SK-N-SH (cell line): ENCODE data around the gene TMEM89. TPM values are rescaled to one million over a fixed set of nuclear protein-coding genes. Genes with fewer than 3 reads are reported as not detected.
A peak's percentile ranks its signal among the peaks of the same experiment; 100 is the strongest.

Source experiments
- ELF1 ChIP-seq: IDR thresholded peaks from 2 replicates; pipeline ENCODE4 v1.4.0; 2012
- EP300 ChIP-seq, 2 experiments: IDR thresholded peaks; 2 replicates each; pipeline versions ENCODE4 v1.4.0 to v1.6.1; 2012; ENCODE audit warnings: borderline replicate concordance in 1 of 2, low read depth in 1 of 2, low read length in 1 of 2
- EZH2phosphoT487 ChIP-seq: fragments of 200-600 bp; sonication (generic); IDR thresholded peaks from 2 replicates; pipeline ENCODE4 v1.6.1; 2017; ENCODE audit warnings: low read depth, mixed run types, mild to moderate bottlenecking, antibody characterized with exemption, moderate library complexity, borderline replicate concordance
- FOSL2 ChIP-seq: IDR thresholded peaks from 2 replicates; pipeline ENCODE4 v1.4.0; 2012; ENCODE audit warnings: low read depth, mild to moderate bottlenecking, moderate library complexity, borderline replicate concordance
- FOXJ3 ChIP-seq: sonication (generic); formaldehyde crosslinking; IDR thresholded peaks from 2 replicates; pipeline ENCODE4 v1.5.1; 2020; ENCODE audit warnings: mild to moderate bottlenecking, missing genetic modification reagents
- GABPA ChIP-seq: IDR thresholded peaks from 2 replicates; pipeline ENCODE4 v1.4.0; 2012; ENCODE audit warnings: low read depth, mild to moderate bottlenecking
- NRF1 ChIP-seq: IDR thresholded peaks from 2 replicates; pipeline ENCODE4 v1.6.1; 2012; ENCODE audit warnings: low read depth, mild to moderate bottlenecking, low read length
- POLR2AphosphoS5 ChIP-seq: IDR thresholded peaks from 2 replicates; pipeline ENCODE4 v1.6.1; 2012; ENCODE audit warnings: low read depth, low read length
- RAD21 ChIP-seq: IDR thresholded peaks from 2 replicates; pipeline ENCODE4 v1.6.1; 2012; ENCODE audit warnings: mild to moderate bottlenecking, low read length
- RCOR1 ChIP-seq: fragments of 150-350 bp; IDR thresholded peaks from 2 replicates; pipeline ENCODE4 v1.6.1; 2017; ENCODE audit warnings: antibody characterized with exemption, low read length
- REST ChIP-seq: IDR thresholded peaks from 2 replicates; pipeline ENCODE4 v1.6.1; 2012; ENCODE audit warnings: mild to moderate bottlenecking, low read depth, low read length, moderate library complexity
- RFX5 ChIP-seq: IDR thresholded peaks from 2 replicates; pipeline ENCODE4 v1.6.1; 2012; ENCODE audit warnings: mild to moderate bottlenecking, improper control_type of control experiment, low read length
- SIN3A ChIP-seq: IDR thresholded peaks from 2 replicates; pipeline ENCODE4 v1.6.1; 2012; ENCODE audit warnings: low read depth, mild to moderate bottlenecking, low read length, moderate library complexity, borderline replicate concordance
- SMC3 ChIP-seq: IDR thresholded peaks from 2 replicates; pipeline ENCODE4 v1.6.1; 2012; ENCODE audit warnings: low read depth, low read length, improper control_type of control experiment
- TEAD4 ChIP-seq: IDR thresholded peaks from 2 replicates; pipeline ENCODE4 v1.4.0; 2012; ENCODE audit warnings: mild to moderate bottlenecking, borderline replicate concordance; ENCODE audit not compliant: insufficient read depth
- polyA plus RNA-seq, 3 experiments: library from polyadenylated mRNA; depleted of rRNA; stranded (reverse); fragments of >200 nt; gene quantifications; 2 replicates each; pipeline ENCODE4 v1.2.3, GENCODE V29; 2012
- TF ChIP-seq, protein P1 (sequence below): fragments of 200-600 bp; sonication (generic); IDR thresholded peaks from 2 replicates; pipeline ENCODE4 v1.6.1; 2017; ENCODE audit warnings: antibody characterized with exemption, mild to moderate bottlenecking, moderate library complexity

The TMEM89 gene
- polyA plus RNA-seq, 1 of the 3 experiments (the other 2 are of a cell fraction), result not detected

DNA sequence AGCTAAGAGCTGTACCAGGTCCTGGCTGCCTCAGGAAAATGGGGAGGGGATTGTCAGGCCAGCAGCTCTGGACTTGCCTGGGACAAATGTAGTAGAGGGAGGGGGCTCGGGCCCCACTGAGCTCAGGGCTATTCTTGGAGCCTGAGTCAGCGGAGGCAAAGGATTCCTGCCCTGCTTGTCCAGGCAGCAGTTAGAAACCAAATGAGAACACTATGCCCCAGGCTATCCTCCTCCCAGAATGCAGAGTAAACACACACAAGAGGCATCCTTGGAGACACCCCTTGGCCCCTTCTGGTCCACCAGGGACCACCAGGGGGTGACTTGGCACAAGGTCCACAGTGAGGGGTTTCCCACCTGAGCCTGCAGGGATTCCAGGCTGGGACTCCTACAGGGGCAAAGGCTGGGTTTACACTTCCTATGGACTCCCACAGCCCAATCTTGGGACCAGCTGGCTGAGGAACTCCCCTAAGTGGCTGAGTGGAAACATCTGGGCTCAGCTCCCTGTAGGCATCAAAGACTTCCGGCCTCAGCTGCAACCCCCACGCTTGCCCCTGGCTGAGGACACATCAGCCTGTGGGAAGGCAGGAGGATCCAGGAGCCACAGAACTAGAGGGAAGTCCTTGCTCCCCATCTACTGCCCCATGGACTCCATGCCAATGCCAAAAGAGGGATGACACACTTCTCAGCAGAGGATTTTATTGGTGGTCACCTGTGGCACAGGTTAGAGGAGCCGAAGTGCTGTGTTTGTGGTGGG, 23.1 kb downstream of the TMEM89 start (continued):
- no peak for TF ChIP-seq SIN3A
- TF ChIP-seq EZH2phosphoT487, result no peak
- TF ChIP-seq FOSL2, result peak; percentile 57; the same call in 1 of the 2 replicates
- TF ChIP-seq, protein P1, sequence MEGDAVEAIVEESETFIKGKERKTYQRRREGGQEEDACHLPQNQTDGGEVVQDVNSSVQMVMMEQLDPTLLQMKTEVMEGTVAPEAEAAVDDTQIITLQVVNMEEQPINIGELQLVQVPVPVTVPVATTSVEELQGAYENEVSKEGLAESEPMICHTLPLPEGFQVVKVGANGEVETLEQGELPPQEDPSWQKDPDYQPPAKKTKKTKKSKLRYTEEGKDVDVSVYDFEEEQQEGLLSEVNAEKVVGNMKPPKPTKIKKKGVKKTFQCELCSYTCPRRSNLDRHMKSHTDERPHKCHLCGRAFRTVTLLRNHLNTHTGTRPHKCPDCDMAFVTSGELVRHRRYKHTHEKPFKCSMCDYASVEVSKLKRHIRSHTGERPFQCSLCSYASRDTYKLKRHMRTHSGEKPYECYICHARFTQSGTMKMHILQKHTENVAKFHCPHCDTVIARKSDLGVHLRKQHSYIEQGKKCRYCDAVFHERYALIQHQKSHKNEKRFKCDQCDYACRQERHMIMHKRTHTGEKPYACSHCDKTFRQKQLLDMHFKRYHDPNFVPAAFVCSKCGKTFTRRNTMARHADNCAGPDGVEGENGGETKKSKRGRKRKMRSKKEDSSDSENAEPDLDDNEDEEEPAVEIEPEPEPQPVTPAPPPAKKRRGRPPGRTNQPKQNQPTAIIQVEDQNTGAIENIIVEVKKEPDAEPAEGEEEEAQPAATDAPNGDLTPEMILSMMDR, result no peak
- TF ChIP-seq RCOR1, result no peak
- TF ChIP-seq SMC3, result no peak
- no peak for TF ChIP-seq REST
- TF ChIP-seq RAD21, result no peak
- TF ChIP-seq GABPA, result no peak
- no peak for TF ChIP-seq NRF1
- no peak; the same call in 1 of the 2 replicates for TF ChIP-seq ELF1
- TF ChIP-seq EP300 (IDR thresholded peaks at IDR 0.05; ENCODE audit: borderline replicate concordance in 1 of 2, low read depth in 1 of 2, low read length in 1 of 2), result no peak
- no peak for TF ChIP-seq RFX5
- TF ChIP-seq POLR2AphosphoS5, result no peak
- TF ChIP-seq FOXJ3 (CRISPR knock-in tag), result no peak
- 0 out of 2 replicates have a peak, but pooled peaks have one; percentile 10 for TF ChIP-seq TEAD4
